HepG2 (cell line): ENCODE data around the gene CCDC69. TPM values are rescaled to one million over a fixed set of nuclear protein-coding genes. Genes with fewer than 3 reads are reported as not detected.

Experiments
- ATAC-seq: fragments of 200-7000 bp; cut with Tn5 transposase; 3 replicates; pipeline ENCODE4 v1.9.1; 2020; ENCODE audit warnings: mild to moderate bottlenecking, moderate library complexity
- BruUV-seq: library from RNA; stranded (reverse); fragments of 400-500 nt; replicated peaks from 2 replicates; lab custom pipeline; 2021; lab: Mats Ljungman, UMichigan
- CTCF ChIA-PET: fragments of 300-600 bp; formaldehyde crosslinking; extraction: SDS; loops from one replicate; lab custom pipeline; 2021; ENCODE audit warnings: low total read pairs, inconsistent platforms, low intra/inter-chr PET ratio; lab: Yijun Ruan, JAX
- POLR2A ChIA-PET: fragments of 350-600 bp; sonication (Branson Sonifier 250); formaldehyde crosslinking; loops from one replicate; lab custom pipeline; 2020; ENCODE audit warnings: antibody characterized with exemption, inconsistent platforms; lab: Yijun Ruan, JAX
- DNase-seq: peaks from one replicate; pipeline ENCODE4 v3.0.0-alpha.2; 2015; ENCODE audit warnings: low spot score
- FAIRE-seq: peaks from 3 replicates; lab custom pipeline; 2011; peaks lifted over from hg19 to GRCh38; lab: Jason Lieb, UNC
- H2AFZ ChIP-seq: one replicate; pipeline ENCODE4 v1.6.1; 2011; ENCODE audit warnings: low read length, inconsistent platforms
- H3K27ac ChIP-seq: fragments of 300-600 bp; 3 replicates; pipeline ENCODE4 v1.8.0; 2011; ENCODE audit warnings: mixed run types, mild to moderate bottlenecking, mixed read lengths, low read length, inconsistent platforms; ENCODE audit not compliant: insufficient read depth; ENCODE audit errors: extremely low read length
- H3K27me3 ChIP-seq, 2 experiments: fragments of 200-600 bp in 1 of 2; 2 replicates in 1 of 2; 3 replicates in 1 of 2; pipeline versions ENCODE4 v1.6.0 to v1.8.0; 2011; ENCODE audit warnings: low read length in 2 of 2, mild to moderate bottlenecking in 2 of 2, moderate library complexity in 2 of 2, inconsistent platforms in 1 of 2; ENCODE audit not compliant: insufficient read depth in 2 of 2, control insufficient read depth in 1 of 2
- H3K36me3 ChIP-seq, 2 experiments: fragments of 200-600 bp in 1 of 2; replicated peaks in 1 of 2; 2 replicates in 1 of 2; 3 replicates in 1 of 2; pipeline versions ENCODE4 v1.5.1 to v1.8.0; 2011; ENCODE audit warnings: low read length in 2 of 2, inconsistent platforms in 1 of 2; ENCODE audit not compliant: insufficient read depth in 2 of 2, control insufficient read depth in 1 of 2
- H3K4me1 ChIP-seq: 2 replicates; pipeline ENCODE4 v1.5.1; 2012; ENCODE audit warnings: low read length, inconsistent platforms; ENCODE audit not compliant: insufficient read depth
- H3K4me2 ChIP-seq: 2 replicates; pipeline ENCODE4 v1.6.0; 2011; ENCODE audit warnings: low read depth, low read length, inconsistent platforms
- H3K4me3 ChIP-seq, 3 experiments: fragments of 200-600 bp in 1 of 3; sonication (generic), shearing (Covaris generic) in 1 of 3; replicated peaks in 1 of 3; 2 replicates each; pipeline ENCODE4 v1.5.1; 2011 to 2016; ENCODE audit warnings: low read length in 3 of 3, inconsistent platforms in 2 of 3, low read depth in 2 of 3, mild to moderate bottlenecking in 2 of 3, control low read depth in 1 of 3, mixed read lengths in 1 of 3; ENCODE audit not compliant: insufficient read depth in 1 of 3
- H3K79me2 ChIP-seq: one replicate; pipeline ENCODE4 v1.6.1; 2011; ENCODE audit warnings: low read length, inconsistent platforms; ENCODE audit not compliant: insufficient read depth
- H3K9ac ChIP-seq: 2 replicates; pipeline ENCODE4 v1.6.0; 2011; ENCODE audit warnings: mild to moderate bottlenecking, low read depth, low read length, inconsistent platforms; ENCODE audit not compliant: insufficient read depth
- H3K9me3 ChIP-seq: 2 replicates; pipeline ENCODE4 v1.5.1; 2012; ENCODE audit warnings: mild to moderate bottlenecking, low read length
- H4K20me1 ChIP-seq: 2 replicates; pipeline ENCODE4 v1.6.0; 2011; ENCODE audit warnings: inconsistent platforms, mild to moderate bottlenecking, low read length, moderate library complexity; ENCODE audit not compliant: insufficient read depth
- EEA1 ChIP-seq: sonication (generic); formaldehyde crosslinking; IDR thresholded peaks from 2 replicates; pipeline ENCODE4 v1.5.1; 2020; ENCODE audit warnings: mild to moderate bottlenecking, missing genetic modification reagents, borderline replicate concordance
- HDAC2 ChIP-seq: sonication (generic); formaldehyde crosslinking; IDR thresholded peaks from 2 replicates; pipeline ENCODE4 v1.4.0; 2020; ENCODE audit warnings: missing genetic modification reagents
- KDM4B ChIP-seq: sonication (generic); formaldehyde crosslinking; IDR thresholded peaks from 2 replicates; pipeline ENCODE4 v1.4.0; 2020; ENCODE audit warnings: missing genetic modification reagents
- KDM6A ChIP-seq: IDR thresholded peaks from 2 replicates; pipeline ENCODE4 v1.6.1; 2016; ENCODE audit warnings: low read depth
- NCOA2 ChIP-seq: sonication (generic); formaldehyde crosslinking; IDR thresholded peaks from 2 replicates; pipeline ENCODE4 v1.8.0; 2022; ENCODE audit warnings: inconsistent platforms
- NR2F1 ChIP-seq, 2 experiments: fragments of 450-650 bp in 1 of 2; formaldehyde crosslinking in 1 of 2; IDR thresholded peaks; 2 replicates each; pipeline versions ENCODE4 v1.5.0 to v1.6.1; 2016 to 2020; ENCODE audit warnings: mild to moderate bottlenecking in 1 of 2, missing compliant biosample characterization in 1 of 2, missing genetic modification reagents in 1 of 2, moderate library complexity in 1 of 2
- PCBP1 ChIP-seq: fragments of 200-400 bp; formaldehyde crosslinking; IDR thresholded peaks from 2 replicates; pipeline ENCODE4 v1.6.1; 2017; ENCODE audit warnings: mild to moderate bottlenecking, low read depth, low read length, borderline replicate concordance
- SMYD3 ChIP-seq: sonication (generic); formaldehyde crosslinking; IDR thresholded peaks from 2 replicates; pipeline ENCODE4 v1.8.1; 2023; ENCODE audit warnings: mild to moderate bottlenecking, missing genetic modification reagents
- ZNF296 ChIP-seq: sonication (generic); formaldehyde crosslinking; conservative IDR thresholded peaks from 2 replicates; pipeline ENCODE4 v1.5.0; 2020; ENCODE audit warnings: mild to moderate bottlenecking, missing genetic modification reagents
- ZNF33A ChIP-seq: sonication (generic); formaldehyde crosslinking; IDR thresholded peaks from 2 replicates; pipeline ENCODE4 v1.5.1; 2020; ENCODE audit warnings: missing genetic modification reagents, mild to moderate bottlenecking, moderate library complexity, borderline replicate concordance
- ZNF350 ChIP-seq: sonication (generic); formaldehyde crosslinking; IDR thresholded peaks from 2 replicates; pipeline ENCODE4 v1.4.0; 2020; ENCODE audit warnings: mild to moderate bottlenecking, low read depth, missing genetic modification reagents, borderline replicate concordance
- ZNF431 ChIP-seq: sonication (generic); formaldehyde crosslinking; IDR thresholded peaks from 2 replicates; pipeline ENCODE4 v1.9.0; 2022; ENCODE audit warnings: missing genetic modification reagents, low read depth, mild to moderate bottlenecking, borderline replicate concordance
- ZNF768 ChIP-seq: sonication (generic); formaldehyde crosslinking; IDR thresholded peaks from 2 replicates; pipeline ENCODE4 v1.4.0; 2020; ENCODE audit warnings: missing genetic modification reagents
- ZNF780A ChIP-seq: sonication (generic); formaldehyde crosslinking; IDR thresholded peaks from 2 replicates; pipeline ENCODE4 v1.8.0; 2022; ENCODE audit warnings: mild to moderate bottlenecking, missing genetic modification reagents, moderate library complexity
- WGBS: methylation state at CpG from one replicate; pipeline ENCODE4 v1.1.6; 2017; ENCODE audit warnings: low lambda C conversion rate; 5-methylcytosine and 5-hydroxymethylcytosine counted together
- in situ Hi-C: cut with HindIII; loops from 2 replicates; pipeline ENCODE4 v1.10.0; 2017; ENCODE audit warnings: low pct_unique_long_range_greater_than_20kb; ENCODE audit not compliant: extremely low pct_ligation_motif_present
- intact Hi-C: fragments of 100-400 bp; cut with micrococcal nuclease; formaldehyde crosslinking; loops from one replicate; pipeline ENCODE4 v1.10.0; 2022; ENCODE audit not compliant: unreplicated experiment
- polyA plus RNA-seq, 8 experiments: library from polyadenylated mRNA; depleted of rRNA in 3 of 8; stranded (reverse) in 7 of 8; unstranded in 1 of 8; fragments of >200 nt; fragmentation: Illumina TruSeq in 4 of 8; extraction: Trizol in 4 of 8; gene quantifications; 2 replicates each; pipeline versions ENCODE4 v1.2.1 to v1.2.3, GENCODE V29; 2011 to 2016; ENCODE audit warnings: low read depth in 4 of 8, missing spikeins in 1 of 8, mixed read lengths in 1 of 8; ENCODE audit not compliant: insufficient read depth in 1 of 8
- total RNA-seq, 5 experiments: library from RNA; depleted of rRNA; stranded (reverse); fragments of >200 nt; fragmentation: Illumina TruSeq; extraction: Trizol; gene quantifications; 2 replicates each; pipeline ENCODE4 v1.2.3, GENCODE V29; 2016; ENCODE audit warnings: low read depth in 1 of 5

CCDC69 gene
- total and polyA plus RNA-seq, 2 of the 13 experiments (the other 11 are each of a cell fraction or from before 2014, with no cell fraction given) = 12.2 to 45.2 TPM

- ChIA-PET CTCF (no interaction called here), POLR2A (interaction anchor here (0.7 to 1.9 kb wide), 7 partner anchors 10 to 137 kb away, joined by 3 to 7 read pairs (median 3); partner anchors contain the start of genes CCDC69, GM2A, GPX3 and TNIP1)
- peaks cover 46% of the 10 kb centered on the region for H3K4me1 ChIP-seq
- WGBS = 4% methylated on average over 5 of the region's 60 CpGs
- BruUV-seq = no TSS peak
- H3K4me3 ChIP-seq = peak within 1 kb of the TSS; percentile 74 to 80 (median 77)
- H3K79me2 ChIP-seq = peaks cover 39% of the 10 kb centered on the region
- peak within 1 kb of the TSS; percentile 96 for H3K4me2 ChIP-seq
- ATAC-seq (peak; percentile 86), DNase-seq (peak; percentile 22), FAIRE-seq (peak; percentile 49)
- peak within 1 kb of the TSS; percentile 67 for H3K9ac ChIP-seq
- no peaks in the 10 kb centered on the region; the same call in 1 of the 2 replicates for H4K20me1 ChIP-seq
- no peaks in the 10 kb centered on the region for H3K27me3 ChIP-seq
- peak within 1 kb of the TSS; percentile 74 for H3K27ac ChIP-seq
- H3K36me3 ChIP-seq = 0 out of 5 replicates have a peak, but pooled peaks cover 0 to 3% of the 10 kb centered on the region in 2 experiments
- H3K9me3 ChIP-seq = no peaks in the 10 kb centered on the region
- in situ Hi-C loops = no loop called here
- peak within 1 kb of the TSS; percentile 56 for H2AFZ ChIP-seq
- intact Hi-C loops = no loop called here
- TF ChIP-seq EEA1 = peak; percentile 91; the same call in 1 of the 2 replicates
- TF ChIP-seq SMYD3 = no peak
- TF ChIP-seq HDAC2 (CRISPR knock-in tag) = no peak; the same call in 1 of the 2 replicates
- 0 out of 2 replicates have a peak, but pooled peaks have one; percentile 64 for TF ChIP-seq PCBP1
- TF ChIP-seq NR2F1 (CRISPR knock-in tag; IDR thresholded peaks at IDR 0.05) = no peak
- peak; percentile 48; the same call in 1 of the 2 replicates for TF ChIP-seq ZNF431
- TF ChIP-seq ZNF33A = no peak
- TF ChIP-seq KDM6A = no peak
- no peak for TF ChIP-seq KDM4B (CRISPR knock-in tag)
- no peak; the same call in 1 of the 2 replicates for TF ChIP-seq ZNF296 (CRISPR knock-in tag)
- peak; percentile 59; the same call in 1 of the 2 replicates for TF ChIP-seq ZNF768 (CRISPR knock-in tag)
- TF ChIP-seq ZNF350 = 0 out of 2 replicates have a peak, but pooled peaks have one; percentile 78
- no peak for TF ChIP-seq ZNF780A (CRISPR knock-in tag)
- no peak for TF ChIP-seq NCOA2
These were observed 66.2 kb downstream of the CCDC69 start, which contains the start of gene ANXA6 for GRCh38 chr5:151157426-151158286. TSS of gene ANXA6 (minus strand) at chr5:151157779. CDS start at chr5:151147901, 9,878 bp downstream.
